Peyer's patch (tissue), 4 donors: ENCODE measurements around the gene ARHGAP11A. TPM values are rescaled to one million over a fixed set of nuclear protein-coding genes. Genes with fewer than 3 reads are reported as not detected.

Source experiments
- DNase-seq, 3 donors: peaks; one replicate each; pipeline ENCODE4 v3.0.0-alpha.2; 2017 to 2019
- H3K27ac ChIP-seq, 4 donors: fragments of 200-600 bp; sonication (generic); one replicate each; pipeline ENCODE4 v1.5.1; 2016 to 2019
- H3K27me3 ChIP-seq, 2 donors: fragments of 200-600 bp; sonication (generic); one replicate each; pipeline ENCODE4 v1.5.1; 2019
- H3K36me3 ChIP-seq, 3 donors: fragments of 200-600 bp; sonication (generic); one replicate each; pipeline ENCODE4 v1.5.1; 2016 to 2019
- H3K4me1 ChIP-seq, 4 donors: fragments of 200-600 bp; sonication (generic); one replicate each; pipeline ENCODE4 v1.5.1; 2016 to 2019
- H3K4me3 ChIP-seq, 4 donors: fragments of 200-600 bp; sonication (generic); 1 replicate in 3 of 4; 2 replicates in 1 of 4; pipeline ENCODE4 v1.5.1; 2016 to 2019; ENCODE audit warnings: mild to moderate bottlenecking in 1 of 4
- H3K9me3 ChIP-seq, 4 donors: fragments of 200-600 bp; sonication (generic); one replicate each; pipeline ENCODE4 v1.5.1; 2016 to 2019; ENCODE audit warnings: mild to moderate bottlenecking in 1 of 4
- POLR2A ChIP-seq, 2 donors: fragments of 450-650 bp; IDR thresholded peaks; one replicate each; pipeline ENCODE4 v1.5.1; 2017; ENCODE audit warnings: antibody characterized with exemption in 2 of 2, mild to moderate bottlenecking in 2 of 2, moderate library complexity in 2 of 2
- small RNA-seq, 2 donors: library from RNA; depleted of rRNA; stranded (forward); fragments of <200 nt; gene quantifications; one replicate each; pipeline ENCODE3, GENCODE V24; 2016
- total RNA-seq, 4 donors: library from RNA; depleted of rRNA; stranded (reverse); fragments of >200 nt; gene quantifications; one replicate each; pipeline ENCODE4 v1.1.0, GENCODE V29; 2016
- TF ChIP-seq, protein P1 (sequence below), 6 experiments: fragments of 450-650 bp in 4 of 6; fragments of 200-600 bp in 2 of 6; sonication (generic) in 1 of 6; IDR thresholded peaks; one replicate each; pipeline ENCODE4 v1.5.1; 2017 to 2019; ENCODE audit warnings: antibody characterized with exemption in 6 of 6, mild to moderate bottlenecking in 3 of 6, moderate library complexity in 1 of 6

ARHGAP11A gene
- total RNA-seq, 4 donors from 2014 or later = 3.2 to 22.3 (median 6.3) TPM

DNA sequence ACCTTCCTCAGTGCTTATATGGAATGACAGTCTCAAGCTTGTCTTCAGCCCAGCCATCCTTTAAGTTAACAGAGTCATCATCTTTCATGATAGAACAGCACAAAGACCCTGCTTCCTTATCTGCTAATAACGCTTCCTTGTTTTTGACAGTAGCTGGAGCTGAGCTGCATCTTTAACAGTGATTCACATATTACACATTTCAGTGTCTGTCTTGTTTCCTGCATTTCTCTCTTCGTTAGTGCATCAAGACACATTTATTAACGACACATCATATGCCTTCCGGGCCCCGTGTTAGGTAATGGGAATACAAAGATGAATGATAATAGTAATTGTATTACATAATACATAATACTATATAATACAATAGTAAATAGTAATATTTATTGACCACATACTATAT, 72.3 kb downstream of the ARHGAP11A start:
- Histone ChIP-seq H3K36me3 (no peaks in the 10 kb centered on the region), H3K4me3 (no peak overlapping the region), H3K27me3 (no peaks in the 10 kb centered on the region), H3K4me1 (no peaks in the 10 kb centered on the region), H3K9me3 (no peaks in the 10 kb centered on the region), H3K27ac (no peak overlapping the region)
- DNase-seq = no peak
- no peak for TF ChIP-seq POLR2A (IDR thresholded peaks at IDR 0.05)
- TF ChIP-seq, protein P1, sequence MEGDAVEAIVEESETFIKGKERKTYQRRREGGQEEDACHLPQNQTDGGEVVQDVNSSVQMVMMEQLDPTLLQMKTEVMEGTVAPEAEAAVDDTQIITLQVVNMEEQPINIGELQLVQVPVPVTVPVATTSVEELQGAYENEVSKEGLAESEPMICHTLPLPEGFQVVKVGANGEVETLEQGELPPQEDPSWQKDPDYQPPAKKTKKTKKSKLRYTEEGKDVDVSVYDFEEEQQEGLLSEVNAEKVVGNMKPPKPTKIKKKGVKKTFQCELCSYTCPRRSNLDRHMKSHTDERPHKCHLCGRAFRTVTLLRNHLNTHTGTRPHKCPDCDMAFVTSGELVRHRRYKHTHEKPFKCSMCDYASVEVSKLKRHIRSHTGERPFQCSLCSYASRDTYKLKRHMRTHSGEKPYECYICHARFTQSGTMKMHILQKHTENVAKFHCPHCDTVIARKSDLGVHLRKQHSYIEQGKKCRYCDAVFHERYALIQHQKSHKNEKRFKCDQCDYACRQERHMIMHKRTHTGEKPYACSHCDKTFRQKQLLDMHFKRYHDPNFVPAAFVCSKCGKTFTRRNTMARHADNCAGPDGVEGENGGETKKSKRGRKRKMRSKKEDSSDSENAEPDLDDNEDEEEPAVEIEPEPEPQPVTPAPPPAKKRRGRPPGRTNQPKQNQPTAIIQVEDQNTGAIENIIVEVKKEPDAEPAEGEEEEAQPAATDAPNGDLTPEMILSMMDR (IDR thresholded peaks at IDR 0.05) = no peak

GRCh38 chr15:32688151-32688639, 72.9 kb downstream of the ARHGAP11A start:
- H3K27ac ChIP-seq = no peak overlapping the region
- no peaks in the 10 kb centered on the region for H3K36me3 ChIP-seq
- TF ChIP-seq, protein P1 (IDR thresholded peaks at IDR 0.05) = no peak
- TF ChIP-seq POLR2A (IDR thresholded peaks at IDR 0.05) = no peak
- DNase-seq = no peak
- no peaks in the 10 kb centered on the region for H3K4me1 ChIP-seq
- H3K4me3 ChIP-seq = no peak overlapping the region
- no peaks in the 10 kb centered on the region for H3K27me3 ChIP-seq
- peaks cover 0 to 4% (median 0%) of the 10 kb centered on the region in 4 donors for H3K9me3 ChIP-seq

Small RNA genes lying within 50 kb of the gene (small RNA-seq; reads per million reads assigned to genes)
- gene RN7SL286P = 0 reads per million in 2 donors

Other genes with a start within 250 kb of the ARHGAP11A start
- not detected for gene GOLGA8K, start 212.2 kb upstream of the ARHGAP11A start, total RNA-seq
- under 1 TPM in 1 of 4 donors, not detected in 3; 0.76 TPM for gene GOLGA8O, start 159.9 kb upstream of the ARHGAP11A start, total RNA-seq
- gene GOLGA8N, start 22.0 kb upstream of the ARHGAP11A start, total RNA-seq = 10 to 100 TPM in 3 of 4 donors, 1 to 10 TPM in 1; 9.8 to 61.9 (median 16.6) TPM
- 10 to 100 TPM in 1 of 4 donors, 1 to 10 TPM in 2, not detected in 1; 2.5 to 17.2 (median 3.2) TPM for gene SCG5, start 26.2 kb downstream of the ARHGAP11A start, total RNA-seq
- 10 to 100 TPM in 1 of 4 donors, 1 to 10 TPM in 3; 3.0 to 13.3 (median 6.6) TPM for gene GREM1, start 102.5 kb downstream of the ARHGAP11A start, total RNA-seq